Stimulated activated CD4-positive, alpha-beta T cell treated with anti-CD3 and anti-CD28 coated beads, Interleukin-1b, Interleukin-23, amount 100 ng/mL, for 4 hours (primary cell): ENCODE results near the gene PPP3CA.
"Not testable (repeated sequence)": the region's sequence is repeated elsewhere in the genome, so short reads cannot be mapped to it uniquely, and the experiment has no call there.

Source experiments
- DNase-seq, 2 donors: peaks; one replicate each; pipeline ENCODE4 v3.0.0-alpha.2; 2020; ENCODE audit warnings: low read depth in 2 of 2

Gene PPP3CA

GRCh38 chr4:101102114-101102742 lies 245.1 kb downstream of the PPP3CA start:
- no peak for DNase-seq

- no peak for DNase-seq
These were observed 246.3 kb downstream of the PPP3CA start for GRCh38 chr4:101101072-101101471.

- no peak for DNase-seq
These were observed 248.5 kb downstream of the PPP3CA start for GRCh38 chr4:101098666-101099400.

- not testable (repeated sequence) for DNase-seq
These were observed 254.7 kb downstream of the PPP3CA start for GRCh38 chr4:101092609-101093008.

- DNase-seq: no peak
These were observed 258.2 kb downstream of the PPP3CA start for GRCh38 chr4:101089168-101089567.

- no peak for DNase-seq
These were observed 260.3 kb downstream of the PPP3CA start for GRCh38 chr4:101086801-101087586.

- DNase-seq: no peak
These were observed 264.2 kb downstream of the PPP3CA start for GRCh38 chr4:101083131-101083530.

GRCh38 chr4:101081695-101082369 lies 265.5 kb downstream of the PPP3CA start:
- no peak for DNase-seq

GRCh38 chr4:101081166-101081565 lies 266.2 kb downstream of the PPP3CA start:
- no peak for DNase-seq

- DNase-seq: no peak
These were observed 268.4 kb downstream of the PPP3CA start for GRCh38 chr4:101078950-101079349.

- no peak for DNase-seq
These were observed 271.3 kb downstream of the PPP3CA start for GRCh38 chr4:101076032-101076431.

GRCh38 chr4:101075536-101075935 lies 271.8 kb downstream of the PPP3CA start:
- no peak for DNase-seq

- DNase-seq: no peak
These were observed 273.0 kb downstream of the PPP3CA start for GRCh38 chr4:101074326-101074725.

GRCh38 chr4:101071241-101071640 lies 276.1 kb downstream of the PPP3CA start:
- DNase-seq: no peak

- no peak for DNase-seq
These were observed 279.2 kb downstream of the PPP3CA start for GRCh38 chr4:101068115-101068514.

GRCh38 chr4:101067383-101067782 lies 279.9 kb downstream of the PPP3CA start:
- DNase-seq: no peak

- no peak for DNase-seq
These were observed 280.6 kb downstream of the PPP3CA start for GRCh38 chr4:101066626-101067170.

- DNase-seq: no peak
These were observed 281.3 kb downstream of the PPP3CA start for GRCh38 chr4:101065935-101066485.

- no peak for DNase-seq
These were observed 282.0 kb downstream of the PPP3CA start for GRCh38 chr4:101065346-101065745.

GRCh38 chr4:101064541-101065180 lies 282.7 kb downstream of the PPP3CA start:
- DNase-seq: no peak

- no peak for DNase-seq
These were observed 291.9 kb downstream of the PPP3CA start for GRCh38 chr4:101055392-101055791.
